ENCODE data around the gene RRAS2. TPM values are rescaled to one million over a fixed set of nuclear protein-coding genes. Genes with fewer than 3 reads are reported as not detected.

The RRAS2 gene
- total RNA-seq, 2 donors from 2014 or later, result 75.1 to 99.7 TPM

DNA sequence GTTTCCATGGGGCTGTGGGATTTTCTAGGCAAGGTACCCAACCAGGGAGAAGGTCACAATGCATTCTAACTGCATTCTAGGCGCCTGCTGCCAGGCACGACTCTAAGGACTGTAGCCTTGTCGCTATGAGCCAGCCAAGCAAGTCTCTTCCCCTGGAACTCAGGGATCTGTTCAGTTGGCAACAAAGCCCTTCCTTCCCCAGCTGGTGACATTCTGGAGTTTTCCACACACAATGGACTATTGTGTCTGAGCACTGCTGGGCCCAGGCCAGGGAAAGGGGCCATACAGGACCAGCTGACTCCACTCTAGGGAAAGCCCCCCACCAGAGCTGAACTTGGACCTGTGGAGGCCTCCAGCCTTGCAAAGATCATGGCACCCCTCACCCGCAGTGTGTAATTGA lies 116.8 kb downstream of the RRAS2 start:
- H3K9me3 Mint-ChIP-seq, result no peaks in the 10 kb centered on the region
- H3K4me1 Mint-ChIP-seq, result peaks cover 6% of the 10 kb centered on the region
- Histone ChIP-seq H3K4me3 (ENCODE audit: low read length) (no peak overlapping the region), H3K9ac (ENCODE audit: extremely low read depth, low read length, poor library complexity, severe bottlenecking) (no peak overlapping the region), H3K27me3 (ENCODE audit: control insufficient read depth, insufficient read depth, low read length, poor library complexity, severe bottlenecking) (no peaks in the 10 kb centered on the region), H3K36me3 (ENCODE audit: control insufficient read depth, insufficient read depth, low read length) (no peaks in the 10 kb centered on the region), H3K4me1 (ENCODE audit: control insufficient read depth, insufficient read depth, low read length) (no peaks in the 10 kb centered on the region), H3K27ac (ENCODE audit: low read depth, low read length) (no peak overlapping the region), H3K9me3 (ENCODE audit: control insufficient read depth, low read length) (no peaks in the 10 kb centered on the region)
- H3K36me3 Mint-ChIP-seq (ENCODE audit: low read depth), result no peaks in the 10 kb centered on the region
- TF ChIP-seq, protein P1, sequence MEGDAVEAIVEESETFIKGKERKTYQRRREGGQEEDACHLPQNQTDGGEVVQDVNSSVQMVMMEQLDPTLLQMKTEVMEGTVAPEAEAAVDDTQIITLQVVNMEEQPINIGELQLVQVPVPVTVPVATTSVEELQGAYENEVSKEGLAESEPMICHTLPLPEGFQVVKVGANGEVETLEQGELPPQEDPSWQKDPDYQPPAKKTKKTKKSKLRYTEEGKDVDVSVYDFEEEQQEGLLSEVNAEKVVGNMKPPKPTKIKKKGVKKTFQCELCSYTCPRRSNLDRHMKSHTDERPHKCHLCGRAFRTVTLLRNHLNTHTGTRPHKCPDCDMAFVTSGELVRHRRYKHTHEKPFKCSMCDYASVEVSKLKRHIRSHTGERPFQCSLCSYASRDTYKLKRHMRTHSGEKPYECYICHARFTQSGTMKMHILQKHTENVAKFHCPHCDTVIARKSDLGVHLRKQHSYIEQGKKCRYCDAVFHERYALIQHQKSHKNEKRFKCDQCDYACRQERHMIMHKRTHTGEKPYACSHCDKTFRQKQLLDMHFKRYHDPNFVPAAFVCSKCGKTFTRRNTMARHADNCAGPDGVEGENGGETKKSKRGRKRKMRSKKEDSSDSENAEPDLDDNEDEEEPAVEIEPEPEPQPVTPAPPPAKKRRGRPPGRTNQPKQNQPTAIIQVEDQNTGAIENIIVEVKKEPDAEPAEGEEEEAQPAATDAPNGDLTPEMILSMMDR (conservative IDR thresholded peaks at IDR 0.05), result no peak
- H3K4me3 Mint-ChIP-seq, result no peak overlapping the region
- H3K27ac Mint-ChIP-seq, result no peak overlapping the region
- no peak for DNase-seq
- 67 to 69% methylated on average over 3 to 4 of the region's 4 CpGs for WGBS, 2 experiments (ENCODE audit: insufficient coverage in 1 of 2, insufficient read length in 1 of 2)
- peaks cover 14% of the 10 kb centered on the region for H3K27me3 Mint-ChIP-seq (ENCODE audit: insufficient read depth)

DNA sequence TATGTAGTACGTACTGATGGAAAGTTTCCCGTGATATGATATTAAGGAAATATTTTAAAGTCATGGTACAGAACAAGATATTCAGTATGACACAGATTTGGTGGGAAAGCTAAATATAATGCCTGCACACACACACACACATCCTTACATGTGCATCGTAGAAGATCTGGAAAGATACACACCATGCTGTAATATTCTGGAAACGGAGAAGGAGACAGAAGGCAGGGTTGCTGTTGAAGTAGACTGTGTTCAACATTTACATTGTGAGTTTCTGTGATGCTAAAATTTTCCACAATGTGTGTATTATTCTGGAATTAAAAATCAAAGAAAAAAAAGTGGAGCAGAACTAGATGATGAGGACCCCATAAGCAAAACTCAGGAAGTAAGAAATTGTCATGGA lies 118.0 kb downstream of the RRAS2 start:
- Mint-ChIP-seq H3K27ac (no peak overlapping the region), H3K36me3 (ENCODE audit: low read depth) (no peaks in the 10 kb centered on the region), H3K4me3 (no peak overlapping the region), H3K4me1 (peaks cover 6% of the 10 kb centered on the region), H3K27me3 (ENCODE audit: insufficient read depth) (peaks cover 21% of the 10 kb centered on the region), H3K9me3 (no peaks in the 10 kb centered on the region)
- H3K4me3 ChIP-seq (ENCODE audit: low read length), result no peak overlapping the region
- H3K9me3 ChIP-seq (ENCODE audit: control insufficient read depth, low read length), result no peaks in the 10 kb centered on the region
- no peaks in the 10 kb centered on the region for H3K36me3 ChIP-seq (ENCODE audit: control insufficient read depth, insufficient read depth, low read length)
- 93 to 100% methylated on average over 2 to 4 of the region's 4 CpGs for WGBS, 2 experiments (ENCODE audit: insufficient coverage in 1 of 2, insufficient read length in 1 of 2)
- H3K4me1 ChIP-seq (ENCODE audit: control insufficient read depth, insufficient read depth, low read length), result no peaks in the 10 kb centered on the region
- no peaks in the 10 kb centered on the region for H3K27me3 ChIP-seq (ENCODE audit: control insufficient read depth, insufficient read depth, low read length, poor library complexity, severe bottlenecking)
- no peak overlapping the region for H3K27ac ChIP-seq (ENCODE audit: low read depth, low read length)
- H3K9ac ChIP-seq (ENCODE audit: extremely low read depth, low read length, poor library complexity, severe bottlenecking), result no peak overlapping the region
- no peak for DNase-seq
- TF ChIP-seq, protein P1 (conservative IDR thresholded peaks at IDR 0.05), result no peak

DNA sequence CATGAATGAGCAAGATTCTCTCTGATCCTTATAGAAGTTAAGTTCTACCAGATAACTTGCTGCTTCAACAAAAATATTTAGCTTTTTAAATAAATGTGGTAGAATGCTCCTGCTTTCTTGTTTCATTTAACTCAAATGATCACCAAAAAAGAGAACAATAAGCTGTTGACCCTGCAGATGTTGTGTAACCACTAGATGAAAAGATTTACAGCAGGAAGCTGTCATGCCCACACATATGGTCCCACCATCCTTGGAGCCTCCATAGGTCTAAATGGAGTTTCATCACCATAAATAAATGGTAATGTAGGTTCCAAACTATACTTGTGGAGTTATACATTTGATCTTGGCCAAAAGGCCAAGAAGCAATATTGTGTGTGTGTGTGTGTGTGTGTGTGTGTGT lies 118.8 kb downstream of the RRAS2 start:
- Histone ChIP-seq H3K36me3 (ENCODE audit: control insufficient read depth, insufficient read depth, low read length) (no peaks in the 10 kb centered on the region), H3K27ac (ENCODE audit: low read depth, low read length) (no peak overlapping the region), H3K4me1 (ENCODE audit: control insufficient read depth, insufficient read depth, low read length) (no peaks in the 10 kb centered on the region), H3K27me3 (ENCODE audit: control insufficient read depth, insufficient read depth, low read length, poor library complexity, severe bottlenecking) (no peaks in the 10 kb centered on the region), H3K4me3 (ENCODE audit: low read length) (no peak overlapping the region), H3K9me3 (ENCODE audit: control insufficient read depth, low read length) (no peaks in the 10 kb centered on the region), H3K9ac (ENCODE audit: extremely low read depth, low read length, poor library complexity, severe bottlenecking) (no peak overlapping the region)
- Mint-ChIP-seq H3K9me3 (no peaks in the 10 kb centered on the region), H3K4me1 (peaks cover 6% of the 10 kb centered on the region), H3K4me3 (no peak overlapping the region), H3K27me3 (ENCODE audit: insufficient read depth) (peaks cover 22% of the 10 kb centered on the region), H3K36me3 (ENCODE audit: low read depth) (no peaks in the 10 kb centered on the region), H3K27ac (no peak overlapping the region)
- no peak for DNase-seq
- TF ChIP-seq, protein P1 (conservative IDR thresholded peaks at IDR 0.05), result no peak
